Fibroblast of the aortic adventitia (primary cell): Measurements from ENCODE around the gene DYNC1I1. TPM values are rescaled to one million over a fixed set of nuclear protein-coding genes. Genes with fewer than 3 reads are reported as not detected.

ENCODE experiments used
- DNase-seq: peaks from one replicate; pipeline ENCODE4 v3.0.0-alpha.2; 2010; ENCODE audit warnings: low read depth
- H3K4me3 ChIP-seq: 2 replicates; pipeline ENCODE4 v1.5.1; 2011; ENCODE audit warnings: low read depth, mild to moderate bottlenecking, control low read depth, low read length, moderate library complexity
- CTCF ChIP-seq: IDR thresholded peaks from 2 replicates; pipeline ENCODE4 v1.5.1; 2011; ENCODE audit warnings: mild to moderate bottlenecking, low read length, control low read depth, inconsistent platforms; ENCODE audit not compliant: insufficient read depth
- total RNA-seq: library from RNA; depleted of rRNA; stranded (reverse); fragments of >200 nt; gene quantifications from 2 replicates; pipeline ENCODE4 v1.2.3, GENCODE V29; 2012; ENCODE audit warnings: low replicate concordance

Gene DYNC1I1
- total RNA-seq, 1 donor, result 0.54 TPM

GRCh38 chr7:96040250-96040772 is 268.0 kb downstream of the DYNC1I1 start:
- H3K4me3 ChIP-seq, result no peak overlapping the region
- TF ChIP-seq CTCF, result no peak
- DNase-seq, result no peak

GRCh38 chr7:96041171-96041570 is 268.8 kb downstream of the DYNC1I1 start:
- no peak for DNase-seq

DNA sequence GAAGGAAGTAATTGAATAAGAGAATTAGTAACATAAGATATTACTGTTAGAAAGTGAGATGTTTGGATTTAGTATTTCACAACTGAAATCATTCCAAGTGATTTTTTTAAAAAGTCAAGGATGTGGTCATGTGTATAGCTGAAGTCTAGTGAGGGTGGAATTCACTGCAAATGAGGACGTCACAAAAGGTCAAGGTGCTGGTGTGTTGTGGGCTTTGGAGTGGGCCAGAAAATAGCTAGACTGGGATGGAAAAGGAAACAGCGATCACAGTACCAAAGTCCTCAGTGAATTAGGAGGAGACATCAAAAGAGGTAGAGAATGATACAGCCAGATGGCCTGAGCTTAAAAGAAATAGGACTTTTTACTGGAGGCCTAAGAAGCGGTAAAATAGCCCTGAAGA is 272.8 kb downstream of the DYNC1I1 start:
- TF ChIP-seq CTCF, result no peak
- no peak for DNase-seq
- H3K4me3 ChIP-seq, result no peak overlapping the region

More at GRCh38 chr7:96041171-96041570, 268.8 kb downstream of the DYNC1I1 start:
- H3K4me3 ChIP-seq, result no peak overlapping the region
- TF ChIP-seq CTCF, result no peak

GRCh38 chr7:96045919-96046318 is 273.6 kb downstream of the DYNC1I1 start:
- no peak overlapping the region for H3K4me3 ChIP-seq
- TF ChIP-seq CTCF, result no peak
- DNase-seq, result no peak

GRCh38 chr7:96052289-96052688 is 279.9 kb downstream of the DYNC1I1 start:
- no peak for DNase-seq
- no peak for TF ChIP-seq CTCF
- H3K4me3 ChIP-seq, result no peak overlapping the region

DNA sequence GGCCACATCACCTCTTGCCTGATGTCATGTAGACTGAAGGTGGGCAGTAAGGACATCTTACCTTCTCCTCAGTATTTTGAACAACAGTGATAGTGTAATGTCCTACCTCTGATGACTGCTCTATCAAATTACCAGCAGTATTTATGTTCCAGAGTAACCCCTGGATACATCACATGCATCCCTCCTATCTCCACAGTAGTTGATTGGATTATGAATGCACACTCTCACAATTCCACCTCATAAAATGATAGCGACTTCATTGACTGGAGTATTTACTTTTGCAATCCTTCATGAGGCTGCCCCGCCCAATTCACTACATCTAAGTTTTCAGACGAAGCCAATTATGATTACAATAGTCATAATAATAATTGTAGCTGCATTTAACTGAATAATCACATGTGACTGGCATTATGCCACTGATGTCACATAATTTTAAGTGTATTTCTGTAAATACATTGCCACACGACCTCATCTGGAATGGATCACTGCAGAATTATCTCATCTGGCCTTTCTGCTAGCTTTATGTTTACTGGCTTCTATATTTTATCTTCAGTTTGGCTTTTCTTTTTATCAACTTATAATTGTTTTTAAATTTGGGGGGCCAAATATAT is 280.6 kb downstream of the DYNC1I1 start:
- H3K4me3 ChIP-seq, result no peak overlapping the region
- no peak for TF ChIP-seq CTCF
- DNase-seq, result no peak

GRCh38 chr7:96055717-96056116 is 283.4 kb downstream of the DYNC1I1 start:
- H3K4me3 ChIP-seq, result no peak overlapping the region
- TF ChIP-seq CTCF, result no peak
- no peak for DNase-seq
